GM12878 (cell line): ENCODE results near the gene ABCD3. TPM values are rescaled to one million over a fixed set of nuclear protein-coding genes. Genes with fewer than 3 reads are reported as not detected.

Experiments used
- ATAC-seq: fragments of 200-7000 bp; cut with Tn5 transposase; 3 replicates; pipeline ENCODE4 v1.9.1; 2020; ENCODE audit warnings: mild to moderate bottlenecking, moderate library complexity
- BruUV-seq: library from RNA; stranded (reverse); fragments of 400-500 nt; replicated peaks from 2 replicates; lab custom pipeline; 2021; lab: Mats Ljungman, UMichigan
- CTCF ChIA-PET: fragments of 300-600 bp; sonication (Branson Sonifier 250); formaldehyde crosslinking; extraction: SDS; loops from one replicate; lab custom pipeline; 2021; ENCODE audit warnings: inconsistent platforms; lab: Yijun Ruan, JAX
- POLR2A ChIA-PET: fragments of 350-600 bp; formaldehyde crosslinking; extraction: SDS; loops from one replicate; lab custom pipeline; 2021; ENCODE audit warnings: inconsistent platforms; lab: Charles Lee
- RAD21 ChIA-PET: fragments of 300-600 bp; sonication (Branson Sonifier 250); formaldehyde crosslinking; loops from one replicate; lab custom pipeline; 2023; ENCODE audit warnings: antibody characterized with exemption; ENCODE audit not compliant: unreplicated experiment; lab: Charles Lee
- SMC1A ChIA-PET: fragments of 300-600 bp; sonication (Branson Sonifier 250); formaldehyde crosslinking; loops from one replicate; lab custom pipeline; 2023; ENCODE audit not compliant: unreplicated experiment, uncharacterized antibody; lab: Charles Lee
- DNase-seq: peaks from one replicate; pipeline ENCODE4 v3.0.0-alpha.2; 2011; ENCODE audit warnings: low read depth, low spot score
- FAIRE-seq: peaks from 3 replicates; lab custom pipeline; 2011; peaks lifted over from hg19 to GRCh38; lab: Jason Lieb, UNC
- H2AFZ ChIP-seq: 2 replicates; pipeline ENCODE4 v1.6.0; 2011; ENCODE audit warnings: low read depth, low read length, control low read depth; ENCODE audit not compliant: control insufficient read depth
- H3K27ac ChIP-seq: 2 replicates; pipeline ENCODE4 v1.5.1; 2011; ENCODE audit warnings: control low read depth; ENCODE audit not compliant: control insufficient read depth, insufficient read depth
- H3K27me3 ChIP-seq, 2 experiments: replicated peaks in 1 of 2; 2 replicates each; pipeline versions ENCODE4 v1.6.0 to v1.6.1; 2011; ENCODE audit warnings: low read length in 1 of 2; ENCODE audit not compliant: control insufficient read depth in 2 of 2, insufficient read depth in 2 of 2
- H3K36me3 ChIP-seq, 2 experiments: 2 replicates each; pipeline ENCODE4 v1.5.1; 2011; ENCODE audit warnings: low read length in 1 of 2; ENCODE audit not compliant: control insufficient read depth in 2 of 2, insufficient read depth in 2 of 2
- H3K4me1 ChIP-seq: 2 replicates; pipeline ENCODE4 v1.6.1; 2011; ENCODE audit warnings: mild to moderate bottlenecking, low read length, moderate library complexity, mixed read lengths; ENCODE audit not compliant: control insufficient read depth, insufficient read depth
- H3K4me2 ChIP-seq: 2 replicates; pipeline ENCODE4 v1.6.0; 2011; ENCODE audit warnings: control low read depth; ENCODE audit not compliant: control insufficient read depth, insufficient read depth
- H3K4me3 ChIP-seq: fragments of 200-600 bp; sonication (generic); 2 replicates; pipeline ENCODE4 v1.5.1; 2016
- H3K79me2 ChIP-seq: 2 replicates; pipeline ENCODE4 v1.6.0; 2011; ENCODE audit warnings: low read length; ENCODE audit not compliant: control insufficient read depth, insufficient read depth
- H3K9ac ChIP-seq: 2 replicates; pipeline ENCODE4 v1.8.0; 2011; ENCODE audit warnings: low read length, control low read depth, mixed read lengths; ENCODE audit not compliant: control insufficient read depth, insufficient read depth
- H3K9me3 ChIP-seq: replicated peaks from 3 replicates; pipeline ENCODE4 v1.5.1; 2011; ENCODE audit warnings: mild to moderate bottlenecking, low read length; ENCODE audit not compliant: control insufficient read depth, insufficient read depth
- H4K20me1 ChIP-seq: 2 replicates; pipeline ENCODE4 v1.6.0; 2011; ENCODE audit not compliant: control insufficient read depth, insufficient read depth
- ATF7 ChIP-seq: fragments of 450-650 bp; IDR thresholded peaks from 2 replicates; pipeline ENCODE4 v1.6.1; 2016; ENCODE audit warnings: low read depth, mild to moderate bottlenecking
- BCL11A ChIP-seq: IDR thresholded peaks from 2 replicates; pipeline ENCODE4 v1.6.1; 2011; ENCODE audit warnings: low read depth, low read length
- BCL3 ChIP-seq: IDR thresholded peaks from 2 replicates; pipeline ENCODE4 v1.6.1; 2011; ENCODE audit warnings: borderline replicate concordance, low read depth, mild to moderate bottlenecking, moderate library complexity, low read length; ENCODE audit not compliant: insufficient read depth, poor library complexity, severe bottlenecking
- E4F1 ChIP-seq: fragments of 450-650 bp; IDR thresholded peaks from 2 replicates; pipeline ENCODE4 v1.6.1; 2018; ENCODE audit warnings: borderline replicate concordance, mild to moderate bottlenecking; ENCODE audit not compliant: partially characterized antibody
- MEF2A ChIP-seq: IDR thresholded peaks from 2 replicates; pipeline ENCODE4 v1.6.1; 2011; ENCODE audit warnings: low read depth, mild to moderate bottlenecking, low read length, moderate library complexity; ENCODE audit not compliant: insufficient read depth
- NFYB ChIP-seq: IDR thresholded peaks from 2 replicates; pipeline ENCODE4 v1.6.1; 2011; ENCODE audit warnings: low read depth, mild to moderate bottlenecking, low read length, improper control_type of control experiment, moderate library complexity; ENCODE audit not compliant: insufficient read depth
- SRF ChIP-seq, 2 experiments: IDR thresholded peaks; 2 replicates each; pipeline ENCODE4 v1.6.1; 2011; ENCODE audit warnings: low read depth in 2 of 2, low read length in 2 of 2, mild to moderate bottlenecking in 1 of 2, moderate library complexity in 1 of 2
- STAT1 ChIP-seq: fragments of 450-650 bp; conservative IDR thresholded peaks from 2 replicates; pipeline ENCODE4 v1.6.1; 2014; ENCODE audit warnings: antibody characterized with exemption, mild to moderate bottlenecking
- WGBS: methylation state at CpG from one replicate; pipeline ENCODE4 v1.1.6; 2016; ENCODE audit warnings: low lambda C conversion rate; ENCODE audit not compliant: insufficient replicate concordance, insufficient coverage; ENCODE audit errors: missing lambda C conversion rate; 5-methylcytosine and 5-hydroxymethylcytosine counted together
- in situ Hi-C: fragments of 300-500 bp; cut with MboI; formaldehyde crosslinking; loops from 9 replicates; pipeline ENCODE4 v1.14.3; 2018; ENCODE audit warnings: mixed read lengths
- intact Hi-C: fragments of 100-400 bp; cut with micrococcal nuclease; formaldehyde crosslinking; loops from one replicate; pipeline ENCODE4 v1.14.2; 2022; ENCODE audit not compliant: unreplicated experiment
- polyA plus RNA-seq, 11 experiments: library from polyadenylated mRNA; depleted of rRNA in 4 of 11; unstranded in 6 of 11; stranded (reverse) in 5 of 11; fragments of >200 nt; fragmentation: Nextera tagmentation in 4 of 11; fragmentation: Illumina TruSeq in 1 of 11; extraction: Ambion mirVana in 4 of 11; extraction: Trizol in 1 of 11; gene quantifications; 1 replicate in 1 of 11; 2 replicates in 10 of 11; pipeline versions ENCODE4 v1.2.1 to v1.2.3, GENCODE V29; 2011 to 2016; ENCODE audit warnings: inconsistent platforms in 2 of 11, missing spikeins in 2 of 11, low read depth in 1 of 11
- total RNA-seq, 4 experiments: library from RNA; depleted of rRNA in 3 of 4; stranded (reverse); fragments of >200 nt in 3 of 4; fragmentation: Illumina TruSeq in 1 of 4; extraction: Trizol in 1 of 4; gene quantifications; 2 replicates each; pipeline versions ENCODE4 v1.2.1 to v1.2.3, GENCODE V29; 2013 to 2021

ABCD3 gene
- total and polyA plus RNA-seq, 10 of the 15 experiments (the other 5 are each of a cell fraction or from before 2014, with no cell fraction given), result 15.1 to 40.2 (median 24.1) TPM

DNA sequence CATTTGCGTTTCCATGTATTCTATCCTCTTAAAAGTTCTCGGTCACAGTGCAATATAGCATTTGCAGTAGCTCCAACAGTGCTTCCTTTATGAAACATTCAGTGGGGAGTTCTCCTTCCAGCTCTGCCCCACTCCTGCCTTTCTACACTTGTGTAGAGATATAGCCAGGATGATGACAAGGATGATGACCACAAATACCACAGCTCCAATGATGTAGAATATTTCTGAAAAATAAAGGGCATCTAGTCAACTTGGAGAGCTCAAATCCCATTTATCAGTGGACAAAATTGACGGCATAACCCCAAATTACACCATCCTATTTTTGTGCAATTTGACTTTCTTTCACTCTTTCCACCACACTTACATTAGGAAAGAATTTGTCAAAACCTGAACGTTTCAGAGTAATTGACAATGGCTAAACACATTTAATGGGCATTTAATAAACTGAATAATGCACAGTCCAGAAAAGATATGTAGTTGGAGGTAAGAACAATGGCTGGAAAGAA lies 112.2 kb downstream of the ABCD3 start:
- no peak overlapping the region for H2AFZ ChIP-seq
- no peak for DNase-seq
- ATAC-seq, result no peak
- FAIRE-seq, result no peak
- no peak overlapping the region for H3K9ac ChIP-seq
- H3K27me3 ChIP-seq, result no peaks in the 10 kb centered on the region
- intact Hi-C loops (no loop called here), in situ Hi-C loops (no loop called here)
- H3K4me3 ChIP-seq, result no peak overlapping the region
- ChIA-PET RAD21 (no interaction called here), CTCF (interaction anchor here (1.2 to 3.3 kb wide), 2 partner anchors 50 to 275 kb away, joined by 3 to 10 read pairs; no protein-coding TSS in a partner anchor), POLR2A (no interaction called here), SMC1A (no interaction called here)
- TF ChIP-seq ATF7, result no peak
- no peak for TF ChIP-seq SRF (IDR thresholded peaks at IDR 0.05; ENCODE audit: low read depth in 2 of 2, low read length in 2 of 2)
- no peak for TF ChIP-seq BCL3
- no peak for TF ChIP-seq BCL11A
- no peak for TF ChIP-seq STAT1
- no peak for TF ChIP-seq E4F1
- no peak for TF ChIP-seq NFYB
- no peak for TF ChIP-seq MEF2A
- no peaks in the 10 kb centered on the region for H3K4me1 ChIP-seq
- no peak overlapping the region for H3K4me2 ChIP-seq
- WGBS, result 5% methylated on average over 4 of the region's 4 CpGs
- no peaks in the 10 kb centered on the region for H3K36me3 ChIP-seq
- H4K20me1 ChIP-seq, result no peaks in the 10 kb centered on the region
- no peaks in the 10 kb centered on the region for H3K79me2 ChIP-seq
- H3K27ac ChIP-seq, result no peak overlapping the region
- no TSS peak for BruUV-seq
- H3K9me3 ChIP-seq, result no peaks in the 10 kb centered on the region
